SU-DHL-6 (cell line): ENCODE results near the gene DUSP9.

Source experiments
- H2AFZ ChIP-seq: fragments of 200-600 bp; sonication (generic); 2 replicates; pipeline ENCODE4 v1.6.1; 2014; ENCODE audit warnings: low read depth, mild to moderate bottlenecking, moderate library complexity, mixed read lengths, antibody characterized with exemption, low read length; ENCODE audit not compliant: severe bottlenecking
- H3F3A ChIP-seq: fragments of 200-600 bp; shearing (Covaris generic); 2 replicates; pipeline ENCODE4 v1.6.0; 2016; ENCODE audit warnings: antibody characterized with exemption, mild to moderate bottlenecking; ENCODE audit not compliant: insufficient read depth
- H3K27ac ChIP-seq: fragments of 200-600 bp; sonication (generic); 2 replicates; pipeline ENCODE4 v1.5.1; 2016; ENCODE audit warnings: low read depth, mild to moderate bottlenecking, low read length, moderate library complexity, mixed read lengths
- H3K27me3 ChIP-seq: fragments of 200-600 bp; sonication (generic), shearing (Covaris generic); 2 replicates; pipeline ENCODE4 v1.6.0; 2014; ENCODE audit warnings: mild to moderate bottlenecking, low read length
- H3K36me3 ChIP-seq: fragments of 200-600 bp; sonication (generic); 2 replicates; pipeline ENCODE4 v1.6.1; 2014; ENCODE audit warnings: mild to moderate bottlenecking, low read length, mixed read lengths
- H3K4me2 ChIP-seq: fragments of 300-600, 200-600 bp; shearing (Covaris generic), sonication (generic); 2 replicates; pipeline ENCODE4 v1.6.0; 2014; ENCODE audit warnings: low read length, low read depth, mild to moderate bottlenecking; ENCODE audit not compliant: poor library complexity, severe bottlenecking
- H3K4me3 ChIP-seq: fragments of 200-600 bp; sonication (generic); 2 replicates; pipeline ENCODE4 v1.5.1; 2014; ENCODE audit warnings: antibody characterized with exemption, low read length, mild to moderate bottlenecking, mixed read lengths; ENCODE audit not compliant: insufficient read depth, poor library complexity, severe bottlenecking
- H3K79me2 ChIP-seq: fragments of 200-600 bp; sonication (generic); 2 replicates; pipeline ENCODE4 v1.6.1; 2014; ENCODE audit warnings: mild to moderate bottlenecking, low read length, moderate library complexity; ENCODE audit not compliant: insufficient read depth
- H3K9ac ChIP-seq: fragments of 200-600 bp; sonication (generic); 2 replicates; pipeline ENCODE4 v1.7.0; 2014; ENCODE audit warnings: mild to moderate bottlenecking, low read length
- H3K9me2 ChIP-seq: fragments of 200-600 bp; sonication (generic); replicated peaks from 2 replicates; pipeline ENCODE4 v1.6.1; 2014; ENCODE audit warnings: low read length; ENCODE audit not compliant: insufficient read depth
- H3K9me3 ChIP-seq: fragments of 200-600 bp; sonication (generic); 2 replicates; pipeline ENCODE4 v1.6.1; 2014; ENCODE audit warnings: low read length, mixed read lengths; ENCODE audit not compliant: insufficient read depth
- H4K20me1 ChIP-seq: fragments of 200-600 bp; sonication (generic); 2 replicates; pipeline ENCODE4 v1.6.1; 2014; ENCODE audit warnings: low read depth, mild to moderate bottlenecking, antibody characterized with exemption, low read length, moderate library complexity, mixed read lengths
- EZH2phosphoT487 ChIP-seq: fragments of 200-600 bp; sonication (generic), shearing (Covaris generic); conservative IDR thresholded peaks from 2 replicates; pipeline ENCODE4 v1.6.1; 2018; ENCODE audit warnings: mild to moderate bottlenecking, antibody characterized with exemption, low read length, moderate library complexity, mixed read lengths
- TF ChIP-seq, protein P1 (sequence below): fragments of 200-600 bp; sonication (generic); IDR thresholded peaks from one replicate; pipeline ENCODE4 v1.5.1; 2017; ENCODE audit warnings: antibody characterized with exemption, mild to moderate bottlenecking, low read length, moderate library complexity; ENCODE audit not compliant: insufficient read depth, poor library complexity, severe bottlenecking

The DUSP9 gene

DNA sequence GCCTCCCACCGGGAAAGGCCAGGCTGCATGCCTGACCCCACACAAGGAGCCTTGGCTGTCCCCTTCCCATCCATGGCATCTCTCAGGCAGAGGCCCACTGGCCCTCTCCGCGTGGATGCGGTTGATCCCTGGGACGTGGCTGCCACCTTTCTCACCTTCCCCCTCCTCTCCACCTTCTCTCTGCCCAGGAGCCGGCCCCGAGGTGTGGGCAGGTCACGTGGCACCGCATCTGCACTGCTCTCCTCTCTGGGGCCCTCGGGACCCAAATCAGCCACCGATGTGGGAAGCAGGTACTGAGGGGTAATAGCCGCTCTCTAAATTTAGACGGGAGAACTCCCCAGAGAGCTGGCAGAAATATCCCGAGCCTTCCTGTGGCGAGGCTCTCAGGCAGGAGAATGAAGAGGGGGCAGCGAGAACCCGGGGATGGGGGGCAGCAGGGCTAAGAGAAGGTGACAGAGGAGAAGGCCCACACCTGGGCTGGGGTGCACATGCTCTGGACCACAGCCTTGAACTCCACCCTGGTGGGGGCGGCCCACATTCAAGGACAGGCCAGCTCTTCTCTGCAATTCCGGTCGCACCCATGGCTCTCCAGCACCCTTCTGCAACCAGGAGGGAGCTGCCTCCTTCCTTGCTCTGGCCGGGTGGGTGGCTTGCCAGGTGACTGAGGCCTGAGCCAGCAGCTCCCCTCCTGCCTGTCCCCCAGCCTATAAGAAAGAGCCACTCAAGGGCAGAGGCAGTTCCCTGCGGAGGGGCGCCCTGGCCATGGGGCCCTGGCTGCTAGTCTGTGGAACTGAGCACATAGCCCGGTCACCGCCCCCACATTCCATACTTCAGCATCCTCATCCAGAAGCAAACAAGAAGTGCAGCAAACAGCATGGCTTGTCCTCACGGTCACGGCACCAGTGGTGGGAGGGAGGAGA is 9.6 kb upstream of the DUSP9 start:
- no peak overlapping the region for H3K4me2 ChIP-seq
- H4K20me1 ChIP-seq = no peaks in the 10 kb centered on the region
- no peak overlapping the region for H3K4me3 ChIP-seq
- H2AFZ ChIP-seq = no peak overlapping the region
- H3K9ac ChIP-seq = no peak overlapping the region
- H3F3A ChIP-seq = no peaks in the 10 kb centered on the region
- H3K79me2 ChIP-seq = no peaks in the 10 kb centered on the region
- no peaks in the 10 kb centered on the region for H3K9me3 ChIP-seq
- H3K27ac ChIP-seq = no peak overlapping the region
- no peaks in the 10 kb centered on the region for H3K9me2 ChIP-seq
- H3K27me3 ChIP-seq = no peaks in the 10 kb centered on the region
- TF ChIP-seq, protein P1, sequence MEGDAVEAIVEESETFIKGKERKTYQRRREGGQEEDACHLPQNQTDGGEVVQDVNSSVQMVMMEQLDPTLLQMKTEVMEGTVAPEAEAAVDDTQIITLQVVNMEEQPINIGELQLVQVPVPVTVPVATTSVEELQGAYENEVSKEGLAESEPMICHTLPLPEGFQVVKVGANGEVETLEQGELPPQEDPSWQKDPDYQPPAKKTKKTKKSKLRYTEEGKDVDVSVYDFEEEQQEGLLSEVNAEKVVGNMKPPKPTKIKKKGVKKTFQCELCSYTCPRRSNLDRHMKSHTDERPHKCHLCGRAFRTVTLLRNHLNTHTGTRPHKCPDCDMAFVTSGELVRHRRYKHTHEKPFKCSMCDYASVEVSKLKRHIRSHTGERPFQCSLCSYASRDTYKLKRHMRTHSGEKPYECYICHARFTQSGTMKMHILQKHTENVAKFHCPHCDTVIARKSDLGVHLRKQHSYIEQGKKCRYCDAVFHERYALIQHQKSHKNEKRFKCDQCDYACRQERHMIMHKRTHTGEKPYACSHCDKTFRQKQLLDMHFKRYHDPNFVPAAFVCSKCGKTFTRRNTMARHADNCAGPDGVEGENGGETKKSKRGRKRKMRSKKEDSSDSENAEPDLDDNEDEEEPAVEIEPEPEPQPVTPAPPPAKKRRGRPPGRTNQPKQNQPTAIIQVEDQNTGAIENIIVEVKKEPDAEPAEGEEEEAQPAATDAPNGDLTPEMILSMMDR = no peak
- TF ChIP-seq EZH2phosphoT487 = no peak
- no peaks in the 10 kb centered on the region for H3K36me3 ChIP-seq

DNA sequence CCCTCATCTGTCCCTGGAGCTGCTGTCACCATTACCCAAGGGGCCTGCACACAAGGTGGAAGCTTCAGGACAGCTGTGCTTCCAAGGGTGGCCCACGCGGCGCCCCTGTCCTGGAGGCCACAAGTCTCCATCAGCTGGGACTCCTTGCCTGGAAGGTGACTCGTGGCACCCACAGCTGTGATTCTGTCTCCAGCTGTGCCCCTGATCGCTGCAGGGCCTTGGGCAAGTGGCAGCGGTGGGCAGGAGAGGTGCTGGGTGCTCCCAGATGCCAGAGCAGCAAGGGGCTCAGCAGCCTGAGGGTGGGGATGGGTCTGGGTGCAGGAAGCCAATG is 9.0 kb upstream of the DUSP9 start:
- no peaks in the 10 kb centered on the region for H3K9me3 ChIP-seq

DNA sequence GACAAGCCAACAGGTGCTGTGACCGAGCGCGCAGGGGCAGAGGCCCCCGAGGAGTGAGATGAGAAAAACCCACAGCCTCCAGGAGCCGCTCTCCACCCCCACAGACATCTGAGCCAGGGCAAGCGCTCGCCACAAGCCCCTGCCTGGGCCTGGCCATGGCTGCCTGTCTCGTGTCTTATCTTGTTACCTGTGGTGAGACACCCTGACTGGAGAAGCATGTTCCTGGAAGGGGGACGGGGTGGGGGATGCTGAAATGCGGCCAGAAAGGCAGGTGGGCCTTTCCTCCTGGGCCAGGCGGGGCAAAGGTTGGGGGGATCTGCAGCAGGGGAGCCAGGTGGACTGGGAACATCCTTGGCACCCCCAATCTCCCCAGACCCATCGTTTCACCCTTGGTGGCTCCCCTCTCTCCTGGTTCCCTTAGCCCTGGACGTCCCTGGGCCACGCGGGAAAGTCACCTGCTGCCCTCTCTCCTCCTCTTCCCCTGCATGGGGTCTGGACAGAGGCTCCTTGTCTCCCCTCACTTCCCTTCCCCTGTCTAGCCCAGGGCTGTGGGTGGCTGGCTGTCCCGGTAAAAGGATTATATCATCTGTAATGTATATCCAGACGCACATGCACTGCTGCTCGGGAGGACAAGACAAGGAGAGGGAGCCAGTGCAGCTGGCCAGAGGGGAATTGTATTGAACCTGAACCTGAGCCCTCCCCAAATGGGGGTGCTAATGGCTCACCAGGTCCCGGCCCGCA is 8.4 kb upstream of the DUSP9 start:
- Histone ChIP-seq H3K36me3 (no peaks in the 10 kb centered on the region), H3K27me3 (no peaks in the 10 kb centered on the region), H3F3A (no peaks in the 10 kb centered on the region), H3K79me2 (no peaks in the 10 kb centered on the region), H3K9me3 (no peaks in the 10 kb centered on the region), H3K27ac (no peak overlapping the region), H3K9ac (no peak overlapping the region), H3K4me3 (no peak overlapping the region), H4K20me1 (no peaks in the 10 kb centered on the region), H3K4me2 (no peak overlapping the region), H3K9me2 (no peaks in the 10 kb centered on the region), H2AFZ (no peak overlapping the region)
- TF ChIP-seq EZH2phosphoT487 = no peak
- TF ChIP-seq, protein P1 = no peak

More for the DNA sequence above, 9.0 kb upstream of the DUSP9 start:
- no peak overlapping the region for H3K4me2 ChIP-seq
- H3K9me2 ChIP-seq = no peaks in the 10 kb centered on the region
- no peak overlapping the region for H3K27ac ChIP-seq
- no peaks in the 10 kb centered on the region for H4K20me1 ChIP-seq
- no peak overlapping the region for H3K4me3 ChIP-seq
- no peaks in the 10 kb centered on the region for H3K36me3 ChIP-seq
- TF ChIP-seq, protein P1 = no peak
- no peak for TF ChIP-seq EZH2phosphoT487
- H3K27me3 ChIP-seq = no peaks in the 10 kb centered on the region
- H3K9ac ChIP-seq = no peak overlapping the region
- no peaks in the 10 kb centered on the region for H3K79me2 ChIP-seq
- H3F3A ChIP-seq = no peaks in the 10 kb centered on the region
- no peak overlapping the region for H2AFZ ChIP-seq
